WTC11 (cell line): ENCODE data around the gene DNASE1L3.

Experiments
- FOXK1 ChIP-seq: sonication (generic); formaldehyde crosslinking; IDR thresholded peaks from 2 replicates; pipeline ENCODE4 v1.8.0; 2022; ENCODE audit warnings: mild to moderate bottlenecking, moderate library complexity, missing genetic modification reagents
- NR2C2 ChIP-seq: sonication (generic); formaldehyde crosslinking; IDR thresholded peaks from 2 replicates; pipeline ENCODE4 v1.8.0; 2022; ENCODE audit warnings: mild to moderate bottlenecking, missing genetic modification reagents
- TF ChIP-seq, protein P1 (sequence below): sonication (generic); formaldehyde crosslinking; IDR thresholded peaks from 2 replicates; pipeline ENCODE4 v1.8.0; 2023; ENCODE audit warnings: mild to moderate bottlenecking, missing genetic modification reagents
- TF ChIP-seq, protein P2 (sequence below): fragments of 200-600 bp; IDR thresholded peaks from 2 replicates; pipeline ENCODE4 v1.8.0; 2022; ENCODE audit warnings: antibody characterized with exemption
- TF ChIP-seq, protein P3 (sequence below): sonication (generic); formaldehyde crosslinking; IDR thresholded peaks from 2 replicates; pipeline ENCODE4 v1.8.0; 2023; ENCODE audit warnings: missing genetic modification reagents, mild to moderate bottlenecking, borderline replicate concordance
- TF ChIP-seq, protein P4 (sequence below): sonication (generic); formaldehyde crosslinking; IDR thresholded peaks from 2 replicates; pipeline ENCODE4 v1.8.1; 2022; ENCODE audit warnings: low read depth, mild to moderate bottlenecking, moderate library complexity, missing genetic modification reagents, borderline replicate concordance

DNA sequence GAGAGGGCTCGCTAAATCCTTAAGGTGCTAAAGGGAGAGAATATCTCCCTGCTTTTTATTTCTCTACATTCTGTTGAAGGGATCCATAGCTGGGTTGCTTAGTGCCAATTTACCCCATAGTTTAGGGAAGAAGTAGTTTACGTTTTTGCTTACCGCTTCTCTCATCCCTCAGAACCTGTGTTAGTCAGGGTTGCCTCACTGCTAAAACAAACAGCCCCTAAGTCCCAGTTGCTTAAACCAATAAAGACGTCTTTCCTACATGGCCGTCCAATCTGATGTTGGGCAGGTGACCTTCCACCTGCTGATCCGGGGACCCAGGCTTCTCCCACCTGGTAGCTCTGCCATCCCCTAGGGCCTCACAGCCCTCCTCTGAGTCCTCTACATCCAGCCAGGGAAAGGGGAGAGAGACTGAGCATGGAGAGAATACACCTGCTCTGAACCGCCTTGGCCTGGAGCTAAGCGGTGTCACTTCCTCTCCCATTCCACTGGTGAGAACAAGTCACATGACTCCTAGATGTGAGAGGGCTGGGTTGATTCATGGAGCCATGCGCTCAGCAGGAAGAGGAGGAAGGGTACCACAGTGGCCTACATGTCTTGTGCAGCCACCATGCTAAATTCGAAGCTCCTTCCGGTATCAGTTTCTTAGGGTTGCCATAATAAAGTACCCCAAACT lies 26.3 kb downstream of the DNASE1L3 start:
- TF ChIP-seq, protein P1, sequence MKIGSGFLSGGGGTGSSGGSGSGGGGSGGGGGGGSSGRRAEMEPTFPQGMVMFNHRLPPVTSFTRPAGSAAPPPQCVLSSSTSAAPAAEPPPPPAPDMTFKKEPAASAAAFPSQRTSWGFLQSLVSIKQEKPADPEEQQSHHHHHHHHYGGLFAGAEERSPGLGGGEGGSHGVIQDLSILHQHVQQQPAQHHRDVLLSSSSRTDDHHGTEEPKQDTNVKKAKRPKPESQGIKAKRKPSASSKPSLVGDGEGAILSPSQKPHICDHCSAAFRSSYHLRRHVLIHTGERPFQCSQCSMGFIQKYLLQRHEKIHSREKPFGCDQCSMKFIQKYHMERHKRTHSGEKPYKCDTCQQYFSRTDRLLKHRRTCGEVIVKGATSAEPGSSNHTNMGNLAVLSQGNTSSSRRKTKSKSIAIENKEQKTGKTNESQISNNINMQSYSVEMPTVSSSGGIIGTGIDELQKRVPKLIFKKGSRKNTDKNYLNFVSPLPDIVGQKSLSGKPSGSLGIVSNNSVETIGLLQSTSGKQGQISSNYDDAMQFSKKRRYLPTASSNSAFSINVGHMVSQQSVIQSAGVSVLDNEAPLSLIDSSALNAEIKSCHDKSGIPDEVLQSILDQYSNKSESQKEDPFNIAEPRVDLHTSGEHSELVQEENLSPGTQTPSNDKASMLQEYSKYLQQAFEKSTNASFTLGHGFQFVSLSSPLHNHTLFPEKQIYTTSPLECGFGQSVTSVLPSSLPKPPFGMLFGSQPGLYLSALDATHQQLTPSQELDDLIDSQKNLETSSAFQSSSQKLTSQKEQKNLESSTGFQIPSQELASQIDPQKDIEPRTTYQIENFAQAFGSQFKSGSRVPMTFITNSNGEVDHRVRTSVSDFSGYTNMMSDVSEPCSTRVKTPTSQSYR, result no peak
- TF ChIP-seq, protein P2, sequence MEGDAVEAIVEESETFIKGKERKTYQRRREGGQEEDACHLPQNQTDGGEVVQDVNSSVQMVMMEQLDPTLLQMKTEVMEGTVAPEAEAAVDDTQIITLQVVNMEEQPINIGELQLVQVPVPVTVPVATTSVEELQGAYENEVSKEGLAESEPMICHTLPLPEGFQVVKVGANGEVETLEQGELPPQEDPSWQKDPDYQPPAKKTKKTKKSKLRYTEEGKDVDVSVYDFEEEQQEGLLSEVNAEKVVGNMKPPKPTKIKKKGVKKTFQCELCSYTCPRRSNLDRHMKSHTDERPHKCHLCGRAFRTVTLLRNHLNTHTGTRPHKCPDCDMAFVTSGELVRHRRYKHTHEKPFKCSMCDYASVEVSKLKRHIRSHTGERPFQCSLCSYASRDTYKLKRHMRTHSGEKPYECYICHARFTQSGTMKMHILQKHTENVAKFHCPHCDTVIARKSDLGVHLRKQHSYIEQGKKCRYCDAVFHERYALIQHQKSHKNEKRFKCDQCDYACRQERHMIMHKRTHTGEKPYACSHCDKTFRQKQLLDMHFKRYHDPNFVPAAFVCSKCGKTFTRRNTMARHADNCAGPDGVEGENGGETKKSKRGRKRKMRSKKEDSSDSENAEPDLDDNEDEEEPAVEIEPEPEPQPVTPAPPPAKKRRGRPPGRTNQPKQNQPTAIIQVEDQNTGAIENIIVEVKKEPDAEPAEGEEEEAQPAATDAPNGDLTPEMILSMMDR, result no peak
- no peak for TF ChIP-seq NR2C2
- TF ChIP-seq FOXK1 (CRISPR knock-in tag), result no peak
- TF ChIP-seq, protein P3, sequence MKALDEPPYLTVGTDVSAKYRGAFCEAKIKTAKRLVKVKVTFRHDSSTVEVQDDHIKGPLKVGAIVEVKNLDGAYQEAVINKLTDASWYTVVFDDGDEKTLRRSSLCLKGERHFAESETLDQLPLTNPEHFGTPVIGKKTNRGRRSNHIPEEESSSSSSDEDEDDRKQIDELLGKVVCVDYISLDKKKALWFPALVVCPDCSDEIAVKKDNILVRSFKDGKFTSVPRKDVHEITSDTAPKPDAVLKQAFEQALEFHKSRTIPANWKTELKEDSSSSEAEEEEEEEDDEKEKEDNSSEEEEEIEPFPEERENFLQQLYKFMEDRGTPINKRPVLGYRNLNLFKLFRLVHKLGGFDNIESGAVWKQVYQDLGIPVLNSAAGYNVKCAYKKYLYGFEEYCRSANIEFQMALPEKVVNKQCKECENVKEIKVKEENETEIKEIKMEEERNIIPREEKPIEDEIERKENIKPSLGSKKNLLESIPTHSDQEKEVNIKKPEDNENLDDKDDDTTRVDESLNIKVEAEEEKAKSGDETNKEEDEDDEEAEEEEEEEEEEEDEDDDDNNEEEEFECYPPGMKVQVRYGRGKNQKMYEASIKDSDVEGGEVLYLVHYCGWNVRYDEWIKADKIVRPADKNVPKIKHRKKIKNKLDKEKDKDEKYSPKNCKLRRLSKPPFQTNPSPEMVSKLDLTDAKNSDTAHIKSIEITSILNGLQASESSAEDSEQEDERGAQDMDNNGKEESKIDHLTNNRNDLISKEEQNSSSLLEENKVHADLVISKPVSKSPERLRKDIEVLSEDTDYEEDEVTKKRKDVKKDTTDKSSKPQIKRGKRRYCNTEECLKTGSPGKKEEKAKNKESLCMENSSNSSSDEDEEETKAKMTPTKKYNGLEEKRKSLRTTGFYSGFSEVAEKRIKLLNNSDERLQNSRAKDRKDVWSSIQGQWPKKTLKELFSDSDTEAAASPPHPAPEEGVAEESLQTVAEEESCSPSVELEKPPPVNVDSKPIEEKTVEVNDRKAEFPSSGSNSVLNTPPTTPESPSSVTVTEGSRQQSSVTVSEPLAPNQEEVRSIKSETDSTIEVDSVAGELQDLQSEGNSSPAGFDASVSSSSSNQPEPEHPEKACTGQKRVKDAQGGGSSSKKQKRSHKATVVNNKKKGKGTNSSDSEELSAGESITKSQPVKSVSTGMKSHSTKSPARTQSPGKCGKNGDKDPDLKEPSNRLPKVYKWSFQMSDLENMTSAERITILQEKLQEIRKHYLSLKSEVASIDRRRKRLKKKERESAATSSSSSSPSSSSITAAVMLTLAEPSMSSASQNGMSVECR (CRISPR knock-in tag), result no peak
- TF ChIP-seq, protein P4, sequence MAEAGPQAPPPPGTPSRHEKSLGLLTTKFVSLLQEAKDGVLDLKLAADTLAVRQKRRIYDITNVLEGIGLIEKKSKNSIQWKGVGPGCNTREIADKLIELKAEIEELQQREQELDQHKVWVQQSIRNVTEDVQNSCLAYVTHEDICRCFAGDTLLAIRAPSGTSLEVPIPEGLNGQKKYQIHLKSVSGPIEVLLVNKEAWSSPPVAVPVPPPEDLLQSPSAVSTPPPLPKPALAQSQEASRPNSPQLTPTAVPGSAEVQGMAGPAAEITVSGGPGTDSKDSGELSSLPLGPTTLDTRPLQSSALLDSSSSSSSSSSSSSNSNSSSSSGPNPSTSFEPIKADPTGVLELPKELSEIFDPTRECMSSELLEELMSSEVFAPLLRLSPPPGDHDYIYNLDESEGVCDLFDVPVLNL (CRISPR knock-in tag), result no peak
